GM12891 (cell line): ENCODE data around the gene NALF2. TPM values are rescaled to one million over a fixed set of nuclear protein-coding genes. Genes with fewer than 3 reads are reported as not detected.
A peak's percentile ranks its signal among the peaks of the same experiment; 100 is the strongest.

ENCODE experiments used
- DNase-seq: peaks from one replicate; pipeline ENCODE4 v3.0.0; 2011; ENCODE audit warnings: low spot score; ENCODE audit not compliant: insufficient read length
- FAIRE-seq: peaks from 2 replicates; lab custom pipeline; 2011; peaks lifted over from hg19 to GRCh38; lab: Jason Lieb, UNC
- PAX5 ChIP-seq: IDR thresholded peaks from 2 replicates; pipeline ENCODE4 v1.6.1; 2011; ENCODE audit warnings: low read length, moderate library complexity, mild to moderate bottlenecking; ENCODE audit not compliant: insufficient read depth, severe bottlenecking
- POLR2A ChIP-seq: IDR thresholded peaks from 2 replicates; pipeline ENCODE4 v1.6.1; 2011; ENCODE audit warnings: low read depth, low read length, control low read depth
- POLR2AphosphoS5 ChIP-seq: IDR thresholded peaks from 2 replicates; pipeline ENCODE4 v1.6.1; 2011; ENCODE audit warnings: low read depth, low read length, control low read depth
- POU2F2 ChIP-seq: IDR thresholded peaks from 2 replicates; pipeline ENCODE4 v1.6.1; 2011; ENCODE audit warnings: low read depth, mild to moderate bottlenecking, control low read depth, low read length, moderate library complexity
- SPI1 ChIP-seq: IDR thresholded peaks from 2 replicates; pipeline ENCODE4 v1.6.1; 2011; ENCODE audit warnings: low read depth, low read length, control low read depth
- TAF1 ChIP-seq: IDR thresholded peaks from 2 replicates; pipeline ENCODE4 v1.6.1; 2011; ENCODE audit warnings: low read depth, low read length, control low read depth
- polyA plus RNA-seq: library from polyadenylated mRNA; unstranded; fragments of >200 nt; gene quantifications from one replicate; pipeline ENCODE4 v1.2.1, GENCODE V29; 2012; ENCODE audit warnings: low read depth, missing spikeins, inconsistent platforms; ENCODE audit not compliant: missing spikeins

Gene NALF2
- polyA plus RNA-seq = not detected

GRCh38 chrX:69503782-69504625, at the start of gene NALF2:
TSS of gene NALF2 (plus strand) at chrX:69504326. CDS start at chrX:69505283, 957 bp downstream.
- TF ChIP-seq PAX5 = no peak
- no peak for TF ChIP-seq POU2F2
- no peak for TF ChIP-seq POLR2A
- TF ChIP-seq POLR2AphosphoS5 = no peak
- TF ChIP-seq TAF1 = no peak
- no peak for TF ChIP-seq SPI1
- DNase-seq (no peak), FAIRE-seq (no peak)

- TF ChIP-seq POU2F2 = no peak
- TF ChIP-seq TAF1 = no peak
- TF ChIP-seq POLR2A = no peak
- no peak for TF ChIP-seq SPI1
- no peak for TF ChIP-seq PAX5
- no peak for TF ChIP-seq POLR2AphosphoS5
- FAIRE-seq (no peak), DNase-seq (no peak)
These were observed 46.4 kb upstream of the NALF2 start for GRCh38 chrX:69457756-69458155.

DNA sequence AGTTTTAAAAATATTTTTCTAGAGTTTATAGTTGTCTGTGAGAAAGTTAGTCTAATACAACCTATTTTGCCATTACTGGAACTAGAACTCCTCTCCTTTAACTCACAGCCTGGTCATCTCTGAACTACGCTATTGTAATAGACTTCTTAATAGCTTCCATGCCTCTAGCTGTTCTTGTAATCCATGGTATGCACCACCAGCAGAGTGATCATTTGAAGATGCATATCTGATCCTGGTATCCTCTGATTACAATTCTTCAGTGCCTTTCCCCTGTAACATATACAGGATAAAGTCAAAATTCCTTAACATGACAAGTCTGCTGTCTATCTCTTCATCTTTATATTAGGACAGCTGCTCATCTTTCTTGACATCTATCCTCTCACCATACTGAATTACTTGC, 37.6 kb upstream of the NALF2 start:
- DNase-seq = no peak
- no peak for FAIRE-seq
- TF ChIP-seq POU2F2 (no peak), TAF1 (no peak), SPI1 (no peak), POLR2A (no peak), POLR2AphosphoS5 (no peak), PAX5 (no peak)

GRCh38 chrX:69469975-69470374, 34.2 kb upstream of the NALF2 start:
- TF ChIP-seq TAF1 (no peak), POLR2A (no peak), POLR2AphosphoS5 (no peak), PAX5 (no peak), SPI1 (no peak), POU2F2 (no peak)
- DNase-seq (no peak), FAIRE-seq (no peak)

DNA sequence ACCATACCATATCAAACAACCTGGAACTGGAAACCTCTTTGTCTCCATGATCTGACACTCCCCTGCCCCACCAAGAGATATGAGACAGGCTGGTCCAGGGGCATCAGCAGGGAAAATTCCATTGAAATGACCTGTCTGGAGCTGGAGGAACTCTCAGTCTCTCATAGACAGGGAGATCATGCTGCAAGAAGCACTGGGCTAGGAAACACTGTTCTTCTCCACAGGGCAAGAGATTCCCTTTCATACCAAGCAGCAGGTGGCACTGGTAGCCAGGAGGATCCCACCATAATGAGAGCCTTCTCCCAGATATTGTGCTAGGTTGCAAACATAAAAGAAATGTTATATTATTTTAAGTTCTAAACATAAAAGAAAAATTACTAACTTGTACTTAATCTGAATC, 14.5 kb upstream of the NALF2 start:
- TF ChIP-seq TAF1 (no peak), SPI1 (no peak), POU2F2 (no peak), POLR2AphosphoS5 (no peak), PAX5 (no peak), POLR2A (no peak)
- FAIRE-seq (no peak), DNase-seq (no peak)

DNA sequence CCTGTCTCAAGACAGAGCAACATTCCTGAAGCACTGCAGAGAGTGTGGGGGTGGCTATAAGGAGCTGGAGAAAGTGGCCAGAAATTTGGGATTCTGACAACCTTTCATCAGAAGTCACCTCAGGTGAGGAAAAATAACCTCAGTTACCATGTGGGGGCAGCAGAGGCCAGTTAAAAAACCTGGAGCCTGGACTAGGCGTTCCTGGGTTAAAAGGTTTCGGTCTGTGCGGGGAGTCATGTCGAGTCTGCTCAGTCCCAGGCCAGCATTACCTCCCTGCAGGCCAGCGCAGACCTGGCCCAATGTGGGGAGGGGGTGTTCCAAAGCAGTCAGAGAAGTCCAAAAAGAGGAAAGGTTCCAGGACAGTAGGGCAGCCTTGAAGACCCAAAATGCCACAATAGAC, 10.9 kb upstream of the NALF2 start:
- DNase-seq (no peak), FAIRE-seq (peak; percentile 68)
- TF ChIP-seq POU2F2 (no peak), SPI1 (no peak), POLR2AphosphoS5 (no peak), PAX5 (no peak)

DNA sequence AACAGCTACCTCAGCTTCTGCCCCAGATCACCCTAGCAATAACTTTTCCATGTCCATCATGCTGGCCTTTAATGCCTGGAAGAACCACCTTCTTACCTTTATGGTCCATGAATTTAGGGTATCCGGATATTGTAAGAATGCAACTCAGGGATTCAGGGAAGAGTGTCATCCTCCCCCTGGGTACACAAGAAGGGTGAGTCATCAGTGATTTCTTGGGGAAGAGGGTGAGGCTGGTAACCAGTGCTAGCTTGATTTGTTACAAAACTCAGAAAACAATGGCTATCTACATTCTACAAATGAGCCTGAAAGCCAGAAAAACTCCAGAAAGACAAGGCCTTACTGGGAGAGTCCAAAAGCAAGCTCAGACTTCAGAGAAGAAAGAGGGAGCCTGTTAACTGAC, 10.4 kb upstream of the NALF2 start:
- no peak for TF ChIP-seq POU2F2
- TF ChIP-seq POLR2AphosphoS5 = no peak
- TF ChIP-seq POLR2A = no peak
- no peak for TF ChIP-seq TAF1
- TF ChIP-seq PAX5 = no peak
- TF ChIP-seq SPI1 = no peak
- DNase-seq (no peak), FAIRE-seq (no peak)

GRCh38 chrX:69496183-69496582, 7.9 kb upstream of the NALF2 start:
- DNase-seq (no peak), FAIRE-seq (no peak)
- TF ChIP-seq POLR2AphosphoS5 = no peak

GRCh38 chrX:69501429-69501828, 2.7 kb upstream of the NALF2 start:
- FAIRE-seq = no peak
- DNase-seq = no peak
- no peak for TF ChIP-seq POLR2A
- TF ChIP-seq PAX5 = no peak
- TF ChIP-seq TAF1 = no peak
- no peak for TF ChIP-seq SPI1

GRCh38 chrX:69503228-69503781, 821 bp upstream of the NALF2 start:
- DNase-seq (no peak), FAIRE-seq (no peak)
- no peak for TF ChIP-seq SPI1
- TF ChIP-seq POLR2A = no peak
- no peak for TF ChIP-seq PAX5
- no peak for TF ChIP-seq POU2F2
- TF ChIP-seq TAF1 = no peak
